Raji (cell line): ENCODE results near the gene LNX1.

Source experiments
- POLR2A ChIP-seq: IDR thresholded peaks from 2 replicates; pipeline ENCODE4 v1.6.1; 2011; ENCODE audit warnings: low read depth, low read length, control low read depth; ENCODE audit not compliant: insufficient read depth

LNX1 gene

GRCh38 chr4:53455766-53456165 is 135.5 kb downstream of the LNX1 start:
- no peak for TF ChIP-seq POLR2A

DNA sequence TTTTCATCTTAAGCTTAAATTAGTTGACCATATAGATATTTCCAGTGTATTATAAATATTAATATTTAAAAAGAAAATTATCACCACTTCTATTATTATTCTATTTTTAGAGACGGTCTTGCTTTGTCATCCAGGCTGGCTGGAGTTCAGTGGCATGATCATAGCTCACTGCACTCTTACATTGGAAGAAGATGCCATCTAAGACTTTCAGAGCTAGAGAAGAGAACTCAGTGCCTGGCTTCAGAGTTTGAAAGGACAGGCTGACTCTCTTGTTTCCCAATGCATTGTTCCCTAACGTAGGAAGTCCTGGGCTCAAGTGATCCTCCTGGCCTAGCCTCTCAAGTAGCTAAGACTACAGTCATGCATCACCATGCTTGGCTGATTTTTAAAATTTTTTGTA is 137.9 kb downstream of the LNX1 start:
- TF ChIP-seq POLR2A = no peak

GRCh38 chr4:53450773-53451172 is 140.5 kb downstream of the LNX1 start:
- TF ChIP-seq POLR2A = no peak

DNA sequence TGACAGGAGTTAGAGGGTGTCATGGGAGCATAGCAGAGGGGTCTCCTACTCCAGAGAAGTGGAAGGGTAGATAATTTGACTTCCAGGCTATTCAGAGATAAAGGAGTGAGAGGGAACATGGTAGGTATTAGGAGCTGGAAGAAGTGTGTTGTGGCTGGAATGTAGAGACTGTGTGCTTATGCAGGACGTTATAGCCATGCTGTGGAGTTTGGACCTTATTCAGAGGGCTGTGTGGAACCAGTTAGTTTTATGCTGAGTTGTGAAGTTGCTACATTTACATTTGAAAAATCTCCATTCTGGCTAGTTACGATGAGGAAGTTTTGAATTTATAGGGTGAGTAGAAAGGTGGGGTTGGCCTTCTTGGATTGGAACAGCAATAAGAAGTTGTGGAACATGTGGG is 146.3 kb downstream of the LNX1 start:
- no peak for TF ChIP-seq POLR2A

GRCh38 chr4:53441564-53441963 is 149.7 kb downstream of the LNX1 start:
- no peak for TF ChIP-seq POLR2A

- TF ChIP-seq POLR2A = no peak
These were observed 155.0 kb downstream of the LNX1 start for GRCh38 chr4:53436251-53436650.

DNA sequence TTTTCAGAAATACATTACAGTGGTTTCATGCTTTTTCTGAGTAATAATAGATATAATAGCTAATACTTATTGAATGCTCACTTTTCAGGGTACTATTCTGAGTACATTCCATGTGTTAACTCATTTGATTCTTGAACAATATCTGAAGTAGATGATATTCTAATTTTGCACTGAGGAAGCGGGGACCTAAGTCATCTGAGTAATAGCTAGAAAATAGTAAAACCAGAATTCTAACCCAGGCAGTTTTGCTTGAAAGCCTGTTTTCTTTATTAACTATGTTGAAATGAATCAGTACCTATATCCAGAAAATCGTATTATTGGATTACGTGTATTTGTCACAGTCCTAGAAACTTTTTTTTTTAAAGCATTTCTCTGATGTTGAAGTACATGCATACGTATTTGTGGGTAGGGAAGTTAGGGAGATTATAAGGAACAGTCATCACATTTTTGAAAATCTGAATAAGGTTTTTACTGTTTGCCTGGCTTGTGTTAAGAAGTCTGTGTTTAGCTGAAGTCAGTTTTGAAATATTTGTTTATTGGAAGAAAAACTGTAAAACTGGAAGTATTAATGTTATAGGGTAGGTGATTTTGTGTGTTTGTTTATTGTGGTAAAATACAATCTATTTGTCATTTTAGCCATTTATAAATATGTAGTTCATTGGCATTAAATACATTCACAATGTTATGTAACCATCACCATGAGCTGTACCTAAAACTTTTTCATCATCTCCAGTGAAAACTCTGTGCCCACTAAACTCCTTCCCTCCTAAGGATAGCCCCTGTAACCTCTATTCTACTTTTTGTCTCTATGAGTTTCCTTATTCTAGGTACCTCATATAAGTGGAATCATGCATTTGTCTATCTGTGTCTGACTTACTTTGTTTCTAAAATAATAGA is 158.5 kb downstream of the LNX1 start:
- no peak for TF ChIP-seq POLR2A

- TF ChIP-seq POLR2A = no peak
These were observed 160.2 kb downstream of the LNX1 start for GRCh38 chr4:53431052-53431451.

- no peak for TF ChIP-seq POLR2A
These were observed 163.9 kb downstream of the LNX1 start for GRCh38 chr4:53427366-53427765.

DNA sequence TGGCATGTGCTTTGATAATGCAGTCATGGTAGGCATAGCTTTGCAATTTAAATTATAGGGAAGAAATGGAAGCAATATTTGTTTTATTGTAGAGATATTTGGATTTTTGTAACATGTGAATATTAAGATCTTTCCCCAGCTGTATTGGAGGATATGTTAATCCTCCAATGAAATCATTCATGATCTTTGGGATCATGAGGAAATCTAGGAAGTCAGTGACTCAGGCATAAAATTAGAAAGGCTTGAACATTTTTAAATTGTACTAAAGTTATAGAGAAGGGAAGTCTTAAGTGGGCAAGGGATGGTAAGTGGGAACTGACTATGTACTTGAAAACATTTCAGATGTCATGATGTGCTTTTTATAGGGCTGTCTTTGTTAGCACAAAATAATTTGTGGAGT is 167.0 kb downstream of the LNX1 start:
- TF ChIP-seq POLR2A = no peak

- TF ChIP-seq POLR2A = no peak
These were observed 168.9 kb downstream of the LNX1 start for GRCh38 chr4:53422367-53422766.

DNA sequence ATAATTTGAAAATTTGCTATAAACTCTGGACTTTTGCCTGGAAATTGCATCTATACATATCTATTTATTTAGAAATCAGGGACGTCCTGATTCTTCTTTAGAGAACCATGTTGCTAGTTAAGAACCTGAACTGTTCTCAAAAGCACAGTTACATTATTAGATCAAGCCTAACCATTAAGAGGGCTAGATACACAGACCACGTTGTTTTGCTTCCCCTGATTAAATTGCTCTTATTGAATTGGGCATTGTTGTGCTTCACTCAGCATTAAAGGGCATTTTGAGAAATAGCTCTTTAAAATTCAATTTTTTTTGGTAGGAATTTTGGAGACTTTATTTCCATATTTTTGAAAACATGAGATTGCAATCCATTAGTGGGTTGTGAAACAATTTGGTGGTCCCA is 169.5 kb downstream of the LNX1 start:
- no peak for TF ChIP-seq POLR2A

DNA sequence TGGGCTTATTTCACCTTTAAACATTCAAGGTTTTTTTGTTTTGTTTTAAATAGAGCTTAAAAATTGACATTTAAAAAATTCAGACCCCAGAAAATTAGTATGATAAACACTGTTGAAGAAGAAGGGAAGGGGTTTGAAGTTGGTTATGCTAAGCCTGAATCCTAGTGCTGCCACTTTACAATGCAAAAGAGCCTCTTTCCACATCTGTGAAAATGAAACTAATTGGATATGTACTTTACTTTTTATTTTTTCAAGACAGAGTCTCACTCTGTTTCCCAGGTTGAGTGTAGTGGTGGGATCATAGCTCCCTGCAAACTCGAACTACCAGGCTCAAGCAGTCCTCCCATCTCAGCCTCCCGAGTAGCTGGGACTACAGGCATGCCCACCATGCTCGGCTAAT is 172.1 kb downstream of the LNX1 start:
- no peak for TF ChIP-seq POLR2A
